Esophagus squamous epithelium (tissue), 4 donors: ENCODE results near the gene RBL1.
"Not testable (repeated sequence)": the region's sequence is repeated elsewhere in the genome, so short reads cannot be mapped to it uniquely, and the experiment has no call there.

Source experiments
- POLR2A ChIP-seq, 4 donors: fragments of 450-650 bp; IDR thresholded peaks; one replicate each; pipeline ENCODE4 v1.6.1; 2017; ENCODE audit warnings: antibody characterized with exemption in 4 of 4, mild to moderate bottlenecking in 4 of 4, moderate library complexity in 3 of 4
- TF ChIP-seq, protein P1 (sequence below), 6 experiments: fragments of 450-650 bp in 4 of 6; fragments of 200-600 bp in 2 of 6; sonication (generic) in 2 of 6; IDR thresholded peaks; one replicate each; pipeline ENCODE4 v1.5.1; 2016 to 2019; ENCODE audit warnings: antibody characterized with exemption in 6 of 6, mild to moderate bottlenecking in 4 of 6, moderate library complexity in 4 of 6

DNA sequence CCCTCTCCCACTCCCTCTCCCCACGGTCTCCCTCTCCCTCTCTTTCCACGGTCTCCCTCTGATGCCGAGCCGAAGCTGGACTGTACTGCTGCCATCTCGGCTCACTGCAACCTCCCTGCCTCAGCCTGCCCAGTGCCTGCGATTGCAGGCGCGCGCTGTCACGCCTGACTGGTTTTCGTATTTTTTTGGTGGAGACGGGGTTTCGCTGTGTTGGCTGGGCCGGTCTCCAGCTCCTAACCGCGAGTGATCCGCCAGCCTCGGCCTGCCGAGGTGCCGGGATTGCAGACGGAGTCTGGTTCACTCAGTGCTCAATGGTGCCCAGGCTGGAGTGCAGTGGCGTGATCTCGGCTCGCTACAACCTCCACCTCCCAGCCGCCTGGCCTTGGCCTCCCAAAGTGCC lies 83.9 kb downstream of the RBL1 start:
- TF ChIP-seq, protein P1, sequence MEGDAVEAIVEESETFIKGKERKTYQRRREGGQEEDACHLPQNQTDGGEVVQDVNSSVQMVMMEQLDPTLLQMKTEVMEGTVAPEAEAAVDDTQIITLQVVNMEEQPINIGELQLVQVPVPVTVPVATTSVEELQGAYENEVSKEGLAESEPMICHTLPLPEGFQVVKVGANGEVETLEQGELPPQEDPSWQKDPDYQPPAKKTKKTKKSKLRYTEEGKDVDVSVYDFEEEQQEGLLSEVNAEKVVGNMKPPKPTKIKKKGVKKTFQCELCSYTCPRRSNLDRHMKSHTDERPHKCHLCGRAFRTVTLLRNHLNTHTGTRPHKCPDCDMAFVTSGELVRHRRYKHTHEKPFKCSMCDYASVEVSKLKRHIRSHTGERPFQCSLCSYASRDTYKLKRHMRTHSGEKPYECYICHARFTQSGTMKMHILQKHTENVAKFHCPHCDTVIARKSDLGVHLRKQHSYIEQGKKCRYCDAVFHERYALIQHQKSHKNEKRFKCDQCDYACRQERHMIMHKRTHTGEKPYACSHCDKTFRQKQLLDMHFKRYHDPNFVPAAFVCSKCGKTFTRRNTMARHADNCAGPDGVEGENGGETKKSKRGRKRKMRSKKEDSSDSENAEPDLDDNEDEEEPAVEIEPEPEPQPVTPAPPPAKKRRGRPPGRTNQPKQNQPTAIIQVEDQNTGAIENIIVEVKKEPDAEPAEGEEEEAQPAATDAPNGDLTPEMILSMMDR (IDR thresholded peaks at IDR 0.05), result not testable (repeated sequence)
- TF ChIP-seq POLR2A (IDR thresholded peaks at IDR 0.05), result not testable (repeated sequence)
